SK-N-SH (cell line): Measurements from ENCODE around the gene STAT6.

Experiments
- CTCF ChIP-seq: fragments of 200-600 bp; sonication (generic); IDR thresholded peaks from 2 replicates; pipeline ENCODE4 v1.6.1; 2017; ENCODE audit warnings: antibody characterized with exemption, mild to moderate bottlenecking, moderate library complexity
- EZH2phosphoT487 ChIP-seq: fragments of 200-600 bp; sonication (generic); IDR thresholded peaks from 2 replicates; pipeline ENCODE4 v1.6.1; 2017; ENCODE audit warnings: low read depth, mixed run types, mild to moderate bottlenecking, antibody characterized with exemption, moderate library complexity, borderline replicate concordance
- FOXM1 ChIP-seq: IDR thresholded peaks from 2 replicates; pipeline ENCODE4 v1.4.0; 2012; ENCODE audit warnings: low read depth, mild to moderate bottlenecking
- GATA2 ChIP-seq: sonication (generic); formaldehyde crosslinking; IDR thresholded peaks from 2 replicates; pipeline ENCODE4 v1.5.0; 2020; ENCODE audit warnings: mild to moderate bottlenecking, missing genetic modification reagents
- PBX3 ChIP-seq: IDR thresholded peaks from 2 replicates; pipeline ENCODE4; 2012
- POLR2AphosphoS5 ChIP-seq: IDR thresholded peaks from 2 replicates; pipeline ENCODE4 v1.6.1; 2012; ENCODE audit warnings: low read depth, low read length
- TAF1 ChIP-seq: IDR thresholded peaks from 2 replicates; pipeline ENCODE4 v1.6.1; 2012; ENCODE audit warnings: low read depth, mild to moderate bottlenecking, low read length, moderate library complexity, borderline replicate concordance
- USF2 ChIP-seq: fragments of 150-350 bp; IDR thresholded peaks from 2 replicates; pipeline ENCODE4 v1.6.1; 2017; ENCODE audit warnings: antibody characterized with exemption, low read length, low read depth, borderline replicate concordance

- TF ChIP-seq CTCF (no peak), TAF1 (no peak), USF2 (no peak), GATA2 (no peak), EZH2phosphoT487 (no peak), FOXM1 (no peak), POLR2AphosphoS5 (no peak), PBX3 (no peak)
These were observed 8.3 kb upstream of the STAT6 start for GRCh38 chr12:57119294-57120085.
